H54 (cell line): Measurements from ENCODE around the gene C4B.

Experiments
- DNase-seq: peaks from one replicate; pipeline ENCODE4 v3.0.0; 2011; ENCODE audit warnings: low spot score, mixed read lengths; ENCODE audit not compliant: insufficient read length
- FAIRE-seq: peaks from 3 replicates; lab custom pipeline; 2011; peaks lifted over from hg19 to GRCh38; lab: Jason Lieb, UNC
- POLR2A ChIP-seq: IDR thresholded peaks from 2 replicates; pipeline ENCODE4 v1.6.1; 2011; ENCODE audit warnings: low read depth, mild to moderate bottlenecking, low read length

The C4B gene

DNA sequence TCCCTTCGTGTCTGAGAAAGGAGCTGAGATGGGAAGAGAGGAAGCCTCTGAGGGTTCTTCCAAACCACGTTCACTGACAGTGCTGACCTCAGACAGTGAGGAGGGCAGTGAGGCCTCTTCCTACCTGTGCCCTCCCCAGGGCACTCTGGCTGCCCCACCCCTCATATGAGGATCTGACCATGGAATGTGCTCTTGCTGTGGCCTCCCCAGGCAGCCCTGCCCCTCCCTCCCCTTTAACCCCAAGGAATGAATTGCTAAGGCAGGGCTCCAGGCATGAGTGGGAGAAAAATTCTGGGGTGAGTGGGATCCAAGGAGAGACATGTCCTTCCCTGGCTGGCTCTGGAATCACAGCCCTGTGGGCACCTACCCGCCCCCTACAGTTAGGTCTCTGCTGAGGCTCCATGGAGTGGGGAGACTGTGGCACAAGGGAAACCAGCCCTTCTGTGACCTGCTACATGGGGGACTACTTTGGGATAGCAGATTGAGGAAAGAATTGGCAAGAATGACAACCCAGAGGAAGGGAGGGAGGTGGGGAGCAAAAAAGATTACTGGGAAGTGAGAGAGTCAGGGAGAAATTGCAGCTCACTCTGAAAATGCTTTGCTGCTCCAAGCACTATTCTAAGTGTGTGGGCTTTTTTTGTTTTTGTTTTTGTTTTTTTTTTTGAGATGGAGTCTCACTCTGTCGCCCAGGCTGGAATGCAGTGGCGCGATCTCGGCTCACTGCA lies 65.1 kb downstream of the C4B start:
- FAIRE-seq: no peak
- DNase-seq: no peak
- TF ChIP-seq POLR2A: no peak

GRCh38 chr6:32081168-32081990 lies 66.8 kb downstream of the C4B start:
- DNase-seq: peak; percentile 95
- no peak for TF ChIP-seq POLR2A
- peak; percentile 38 for FAIRE-seq

DNA sequence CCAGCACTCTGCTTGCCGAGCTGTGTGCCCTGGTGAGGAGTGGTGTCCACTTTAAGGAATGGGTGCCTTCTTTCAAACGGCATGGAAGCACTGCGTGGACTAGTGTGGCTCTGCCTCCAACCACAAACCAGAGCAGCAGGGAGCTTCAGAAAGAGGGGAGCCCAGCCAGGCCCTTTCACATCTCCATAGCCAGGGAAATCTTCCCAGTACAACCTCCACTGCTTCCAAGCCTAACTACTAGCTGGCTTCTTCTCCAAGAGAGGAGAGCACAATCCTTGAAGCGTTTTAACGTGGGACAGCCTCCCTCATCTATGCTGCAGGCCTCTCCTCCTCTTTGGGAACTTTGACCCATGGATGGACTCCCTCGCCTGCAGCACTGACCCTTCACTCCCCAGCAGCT lies 67.9 kb downstream of the C4B start:
- TF ChIP-seq POLR2A: no peak
- no peak for DNase-seq
- no peak for FAIRE-seq

- DNase-seq (peak; percentile 94), FAIRE-seq (peak; percentile 79)
- TF ChIP-seq POLR2A: no peak
Observed at GRCh38 chr6:32082935-32083334, 68.3 kb downstream of the C4B start.

- FAIRE-seq (no peak), DNase-seq (no peak)
- no peak for TF ChIP-seq POLR2A
Observed at GRCh38 chr6:32083812-32084768, 69.5 kb downstream of the C4B start.

DNA sequence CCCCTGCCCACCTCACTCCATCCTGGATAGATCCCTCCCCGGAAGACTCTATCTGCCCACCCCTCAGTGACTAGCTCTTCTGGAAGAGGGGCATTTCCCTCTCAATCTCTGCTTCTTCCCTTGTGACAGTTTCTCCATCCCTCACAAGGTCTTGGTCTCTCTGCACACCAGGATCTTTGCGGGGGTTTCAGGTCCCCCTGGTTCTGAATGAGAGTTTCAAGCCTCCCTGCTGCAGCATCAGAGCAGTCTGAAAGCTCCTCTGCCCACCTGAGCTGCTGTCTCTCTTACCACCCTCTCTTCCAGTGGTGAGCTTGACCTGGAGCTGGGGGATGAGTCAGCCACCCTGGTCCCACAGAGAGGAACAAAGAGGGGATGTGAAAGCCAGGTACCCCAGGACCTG lies 70.2 kb downstream of the C4B start:
- FAIRE-seq (no peak), DNase-seq (no peak)
- no peak for TF ChIP-seq POLR2A
